ENCODE data around the gene CCR6.

Gene CCR6

DNA sequence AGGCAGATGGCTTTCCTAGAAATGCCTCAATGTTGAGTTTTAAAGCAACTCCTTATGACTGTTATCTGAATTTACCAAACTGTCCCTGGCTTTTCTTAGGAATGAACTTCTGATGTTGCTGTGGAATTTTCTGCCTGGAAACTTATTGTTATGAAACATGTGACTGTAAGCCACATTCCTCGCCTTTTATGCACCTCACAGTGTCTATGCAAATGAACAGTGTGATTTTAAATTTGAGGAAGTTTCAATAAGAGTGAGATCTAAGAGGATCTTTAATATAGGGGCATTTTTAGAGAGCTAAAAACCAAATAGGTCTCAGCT, 2.4 kb upstream of the CCR6 start:
- no peak for DNase-seq (ENCODE audit: low spot score)

DNA sequence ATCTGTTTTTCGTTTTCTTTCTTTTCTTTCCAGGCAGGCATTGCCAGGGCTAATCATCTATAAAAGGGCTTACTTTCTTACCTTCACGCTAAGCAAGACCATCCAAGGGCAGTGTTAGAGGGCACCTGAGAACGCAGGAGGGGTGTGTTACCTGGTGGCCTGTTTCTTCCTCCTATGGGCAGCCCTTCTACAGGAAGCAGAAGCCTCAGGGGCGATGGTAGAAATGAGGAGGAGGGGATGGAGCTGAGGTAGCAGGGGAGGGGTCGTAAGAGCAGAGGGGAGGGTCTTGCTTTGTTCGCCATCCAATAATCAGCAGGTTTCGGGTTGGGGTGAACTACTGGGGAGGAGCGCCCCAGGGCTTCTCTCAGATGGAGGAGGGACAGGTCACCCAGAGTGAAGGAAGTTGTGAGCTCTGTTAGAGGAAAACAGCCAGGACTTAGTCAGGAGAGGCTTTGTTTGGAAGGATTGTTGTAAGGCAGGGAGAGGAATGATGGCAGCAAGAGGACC, 1.5 kb upstream of the CCR6 start:
- no peak for DNase-seq (ENCODE audit: low spot score)

DNA sequence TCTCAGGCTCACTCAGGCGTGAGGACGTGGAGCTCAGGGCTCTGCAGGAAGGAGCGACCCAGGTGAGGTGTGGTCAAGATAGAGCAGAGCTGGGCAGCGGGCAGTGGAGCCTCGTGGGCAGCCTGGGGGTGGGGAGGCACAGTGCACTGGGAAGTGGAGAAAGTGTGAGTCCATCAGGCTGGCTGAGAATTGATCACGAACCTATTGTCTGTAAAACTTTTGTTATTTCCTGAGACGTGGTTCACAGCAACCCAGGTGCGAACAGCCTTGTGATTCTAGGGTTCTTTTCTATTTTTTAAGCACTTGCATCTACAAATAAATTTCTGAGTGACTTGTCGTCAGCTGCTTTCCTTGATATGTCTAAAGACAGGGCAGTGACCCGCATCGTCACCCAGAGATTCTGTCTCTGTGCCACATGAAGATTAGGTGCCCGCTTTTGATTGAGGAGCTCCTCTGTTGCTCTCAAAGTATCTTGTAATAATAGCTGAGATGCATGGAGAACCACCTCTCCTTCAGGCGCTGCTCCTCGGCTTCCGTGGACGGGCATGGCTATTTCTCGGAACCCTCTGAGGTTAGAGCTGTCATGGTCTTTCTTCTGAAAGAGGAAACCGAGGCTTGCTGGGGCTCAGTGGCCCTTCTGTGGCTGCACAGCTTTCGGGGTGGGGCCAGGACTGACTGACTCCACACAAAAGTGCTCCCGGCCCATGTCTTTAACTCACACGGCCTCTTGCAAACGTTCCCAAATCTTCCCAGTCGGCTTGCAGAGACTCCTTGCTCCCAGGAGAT, 662 bp upstream of the CCR6 start:
- peak; percentile 29 for DNase-seq (ENCODE audit: low spot score)

DNA sequence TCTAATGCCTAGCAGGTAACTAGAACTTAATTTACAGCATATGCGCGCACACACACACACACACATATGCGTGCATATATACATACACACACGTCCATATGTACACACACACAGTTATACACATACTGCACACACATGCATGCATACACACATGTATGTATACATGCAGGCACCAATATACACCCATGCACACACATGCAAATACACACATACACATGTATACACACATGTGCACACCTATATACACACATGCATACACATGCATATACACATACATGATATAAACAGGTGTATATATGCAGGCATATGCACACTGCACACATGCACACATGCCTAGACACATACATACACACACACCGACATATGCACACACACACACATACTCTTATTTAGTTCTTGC, 1.9 kb downstream of the CCR6 start:
- DNase-seq (ENCODE audit: low spot score), result no peak

DNA sequence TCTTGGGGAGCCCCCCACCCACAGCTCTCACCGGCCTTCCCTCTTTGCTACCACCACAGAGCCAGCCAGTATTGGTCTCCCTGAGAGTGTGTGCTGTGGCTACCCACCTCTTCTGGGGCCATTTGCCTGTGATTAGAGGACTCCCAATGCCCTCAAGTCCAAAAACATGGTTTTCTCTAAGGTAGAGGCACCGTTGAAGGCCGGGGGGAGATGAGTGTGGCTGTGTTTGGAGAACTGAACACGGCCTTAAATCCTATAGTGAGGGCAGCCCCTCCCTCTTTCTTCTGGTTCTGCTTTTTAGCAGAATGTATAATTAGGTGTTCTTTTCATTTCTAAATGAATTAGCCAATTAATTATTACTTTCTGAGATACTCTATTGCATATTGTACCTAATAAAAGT, 2.5 kb downstream of the CCR6 start:
- DNase-seq (ENCODE audit: low spot score), result no peak

DNA sequence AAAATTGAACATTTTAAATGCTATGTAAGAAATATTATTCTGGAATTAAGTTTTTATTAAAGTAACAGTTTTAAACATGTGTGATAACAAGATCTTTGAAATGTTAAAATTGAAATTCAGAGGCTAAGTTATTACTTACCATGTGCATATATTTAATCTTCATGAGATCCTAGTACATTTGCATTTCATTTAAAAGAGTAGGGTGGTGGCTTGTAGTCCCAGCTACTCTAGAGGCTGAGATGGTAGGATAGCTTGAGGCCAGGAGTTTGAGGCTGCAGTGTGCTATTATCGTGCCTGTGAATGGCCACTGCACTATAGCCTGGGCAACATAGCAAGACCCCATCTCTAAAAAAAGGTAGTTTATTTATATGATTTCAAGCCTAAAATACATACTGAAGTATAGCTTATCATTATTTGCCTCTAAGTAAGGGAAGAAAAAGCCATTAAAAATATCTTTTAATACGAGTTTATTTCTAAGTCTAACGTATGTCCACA, 3.0 kb downstream of the CCR6 start:
- no peak for DNase-seq (ENCODE audit: low spot score)

DNA sequence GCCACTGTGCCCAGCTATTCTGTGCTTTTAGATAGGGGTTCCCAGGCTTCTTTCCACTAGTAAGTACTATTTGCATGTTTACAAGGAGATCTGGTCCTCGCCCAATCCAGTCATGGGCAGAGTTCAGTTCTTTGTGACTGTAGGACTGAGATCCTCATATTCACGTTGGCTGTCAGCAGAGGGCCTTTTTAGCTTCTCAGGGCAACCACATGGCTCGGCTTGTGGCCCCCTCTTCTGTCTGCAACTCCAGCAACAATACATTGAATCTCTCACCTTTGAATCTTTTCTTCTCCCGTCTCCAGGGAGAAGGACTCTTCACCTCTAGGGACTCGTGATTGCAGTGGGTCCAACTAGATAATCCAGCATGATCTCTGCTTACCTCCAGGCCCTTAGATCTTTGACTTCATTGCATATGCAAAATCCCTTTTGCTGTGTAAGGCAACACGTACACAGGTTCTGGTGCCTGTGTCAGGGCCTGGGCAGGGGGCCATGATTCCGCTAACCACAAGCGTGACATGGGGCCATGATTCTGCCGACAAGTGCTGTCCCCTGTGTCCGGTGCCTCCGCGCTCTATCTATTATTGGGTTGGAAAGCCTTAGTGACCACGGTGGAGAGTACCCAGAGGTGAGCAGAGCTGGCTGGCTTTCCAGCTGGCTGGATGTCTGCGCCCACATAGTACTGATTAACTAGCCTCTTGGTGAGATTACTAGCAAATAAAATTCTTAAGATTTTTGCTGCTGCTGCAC, 5.1 kb downstream of the CCR6 start:
- DNase-seq (ENCODE audit: low spot score), result no peak

DNA sequence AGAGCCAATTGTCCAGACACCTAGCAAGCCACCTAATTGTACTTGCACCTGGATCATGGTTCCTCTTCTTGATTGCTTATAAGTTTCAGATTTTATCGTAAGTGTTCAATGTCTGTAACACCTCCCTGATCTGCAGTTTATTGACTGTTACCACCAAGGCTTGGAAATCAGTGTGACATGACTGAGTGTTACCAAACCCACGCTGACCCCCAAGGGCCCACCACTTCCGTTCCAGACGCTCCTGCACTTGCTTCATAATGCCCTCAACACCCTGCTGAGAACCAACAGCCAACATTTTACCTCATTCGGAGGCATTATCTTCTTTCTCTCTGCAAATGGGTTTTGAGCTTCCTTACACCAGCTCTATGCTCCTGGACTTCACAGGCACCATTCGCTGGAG, 6.3 kb downstream of the CCR6 start:
- no peak for DNase-seq (ENCODE audit: low spot score)

DNA sequence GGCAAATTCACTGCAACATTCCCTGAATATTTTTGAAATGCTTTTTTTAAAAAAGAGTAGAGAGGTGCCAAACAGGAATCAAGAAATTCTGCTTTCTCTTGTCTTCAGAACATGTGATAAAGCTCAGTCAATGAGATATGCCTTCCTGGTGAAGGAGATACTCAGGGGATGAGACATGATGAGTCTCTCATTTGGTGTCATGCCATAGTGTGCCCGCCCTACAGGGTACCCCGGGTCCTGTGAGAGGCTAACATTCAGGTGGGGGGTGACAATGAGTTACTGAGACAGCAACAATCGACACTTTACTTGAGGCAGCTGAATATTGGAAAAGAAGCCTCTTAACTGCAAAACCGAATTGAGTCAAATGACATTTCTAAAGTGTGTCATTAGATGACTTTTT, 6.7 kb downstream of the CCR6 start:
- DNase-seq (ENCODE audit: low spot score), result no peak

DNA sequence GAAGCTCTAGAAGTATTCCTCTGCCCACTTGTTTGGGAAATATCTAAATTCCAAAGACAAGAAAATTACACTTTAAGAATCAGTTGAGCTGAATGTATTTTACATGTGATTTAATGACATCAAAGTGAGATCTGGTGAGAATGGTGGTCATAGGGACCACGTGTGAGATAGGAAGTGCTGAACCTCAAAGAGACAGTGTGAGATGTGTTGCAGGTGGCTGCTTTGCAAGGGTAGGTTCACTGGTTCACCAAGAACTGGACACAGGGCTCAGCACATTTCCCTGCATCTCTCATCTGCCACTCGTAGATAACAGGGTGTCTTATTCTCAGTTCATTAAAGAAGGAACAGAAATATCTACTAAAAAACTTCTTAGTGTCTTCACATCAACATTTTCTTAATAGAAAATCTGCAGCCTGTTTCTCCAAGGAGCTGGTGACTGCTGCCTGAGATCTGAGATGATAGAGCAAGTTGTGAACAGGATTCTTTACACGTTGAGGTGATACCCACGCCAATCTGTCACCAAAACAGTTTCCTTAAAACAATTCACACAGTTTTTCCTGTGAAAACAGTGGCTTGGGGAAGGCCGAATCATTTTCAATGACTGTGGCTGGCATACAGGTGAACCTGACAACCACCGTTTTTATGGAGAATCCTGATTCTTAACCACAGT, 7.2 kb downstream of the CCR6 start:
- DNase-seq (ENCODE audit: low spot score), result no peak

DNA sequence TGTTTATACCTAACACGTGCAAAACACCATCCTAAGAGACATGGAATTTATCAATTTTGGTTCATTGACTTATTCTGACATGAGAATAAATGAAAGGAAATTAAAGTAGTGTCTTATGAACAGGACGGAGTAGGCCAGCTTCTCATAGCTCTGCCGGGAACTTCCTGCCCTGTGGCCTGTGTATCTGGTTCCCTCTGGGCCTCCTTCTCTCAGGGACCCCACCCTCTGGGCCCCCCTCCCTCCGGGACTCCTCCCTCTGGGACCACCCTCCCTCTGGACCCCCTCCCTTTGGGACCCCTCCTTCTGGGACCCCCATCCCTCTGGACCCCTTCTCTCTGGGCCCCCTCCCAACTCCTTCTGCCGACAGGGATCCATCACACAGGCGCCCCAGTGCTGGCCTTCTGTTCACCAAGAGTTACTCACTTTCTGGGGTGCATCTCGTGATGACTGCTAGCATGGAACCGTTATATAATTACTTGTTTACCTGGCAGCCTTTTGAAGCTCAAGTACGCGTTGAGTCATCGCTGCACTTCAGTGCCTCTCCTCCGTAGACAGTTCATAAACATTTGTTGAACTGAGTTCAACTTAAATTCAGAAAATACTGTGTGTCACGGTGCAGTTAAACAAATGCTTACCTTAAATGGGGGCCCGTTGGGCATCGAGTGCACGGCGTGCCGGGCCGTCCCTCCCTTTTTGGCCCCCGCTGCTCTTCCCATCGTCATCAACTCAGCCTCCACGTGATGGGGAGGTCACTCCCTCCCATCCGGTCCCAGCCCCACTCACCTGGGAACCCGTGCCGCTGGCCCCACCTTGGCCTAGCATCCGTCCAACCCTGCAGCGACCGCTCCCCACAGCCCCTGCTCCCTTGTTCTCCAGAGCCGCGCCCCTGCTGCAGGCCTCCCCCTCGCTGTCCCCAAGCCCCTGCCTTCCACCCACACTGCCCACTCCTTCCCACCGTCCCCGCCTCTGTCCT, 8.1 kb downstream of the CCR6 start:
- DNase-seq (ENCODE audit: low spot score), result peak; percentile 40

DNA sequence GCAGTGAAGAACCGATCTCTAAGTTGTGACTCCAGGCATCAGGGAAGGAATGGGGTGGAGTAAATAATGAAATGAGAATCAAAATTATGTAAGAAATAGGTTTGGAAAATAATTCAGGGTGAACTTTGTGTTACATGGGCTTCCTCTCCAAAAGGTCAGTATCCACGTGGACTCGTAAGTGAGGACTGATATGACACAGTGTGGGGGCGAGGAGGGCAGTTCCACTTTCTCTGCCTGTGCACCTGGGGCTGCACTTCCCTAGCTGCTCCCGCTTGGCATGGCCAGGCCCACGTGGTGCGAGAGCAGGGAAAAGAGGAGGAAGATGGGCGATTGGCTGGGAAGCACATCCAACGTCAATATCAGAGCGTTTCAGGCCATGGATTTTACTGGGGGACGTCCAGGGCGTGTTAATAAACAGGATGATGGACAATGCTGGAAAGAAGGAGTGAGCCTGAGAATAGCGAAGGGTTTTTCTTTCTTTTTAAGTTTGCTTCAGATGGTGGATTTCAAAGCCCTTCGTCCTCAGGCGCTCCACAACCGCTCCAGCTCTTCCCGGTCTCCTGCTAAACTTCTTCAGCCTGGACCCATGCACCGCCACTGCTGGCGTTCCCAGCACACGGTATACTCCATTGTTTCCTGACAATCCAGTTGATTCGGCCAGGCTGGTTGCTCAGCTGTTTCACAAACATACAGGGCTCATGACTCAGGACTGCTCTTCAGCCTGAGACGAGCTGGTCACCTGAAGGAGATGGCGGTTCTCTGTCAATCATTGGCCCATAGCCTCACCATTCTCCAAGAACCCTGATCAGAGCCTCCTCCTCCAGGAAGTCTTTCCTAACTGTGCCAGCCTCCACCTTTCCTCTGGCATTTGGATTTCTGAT, 11.8 kb downstream of the CCR6 start:
- DNase-seq (ENCODE audit: low spot score), result no peak

DNA sequence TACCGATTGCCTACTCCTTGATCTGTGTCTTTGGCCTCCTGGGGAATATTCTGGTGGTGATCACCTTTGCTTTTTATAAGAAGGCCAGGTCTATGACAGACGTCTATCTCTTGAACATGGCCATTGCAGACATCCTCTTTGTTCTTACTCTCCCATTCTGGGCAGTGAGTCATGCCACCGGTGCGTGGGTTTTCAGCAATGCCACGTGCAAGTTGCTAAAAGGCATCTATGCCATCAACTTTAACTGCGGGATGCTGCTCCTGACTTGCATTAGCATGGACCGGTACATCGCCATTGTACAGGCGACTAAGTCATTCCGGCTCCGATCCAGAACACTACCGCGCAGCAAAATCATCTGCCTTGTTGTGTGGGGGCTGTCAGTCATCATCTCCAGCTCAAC, 13.5 kb downstream of the CCR6 start:
- DNase-seq (ENCODE audit: low spot score), result no peak

DNA sequence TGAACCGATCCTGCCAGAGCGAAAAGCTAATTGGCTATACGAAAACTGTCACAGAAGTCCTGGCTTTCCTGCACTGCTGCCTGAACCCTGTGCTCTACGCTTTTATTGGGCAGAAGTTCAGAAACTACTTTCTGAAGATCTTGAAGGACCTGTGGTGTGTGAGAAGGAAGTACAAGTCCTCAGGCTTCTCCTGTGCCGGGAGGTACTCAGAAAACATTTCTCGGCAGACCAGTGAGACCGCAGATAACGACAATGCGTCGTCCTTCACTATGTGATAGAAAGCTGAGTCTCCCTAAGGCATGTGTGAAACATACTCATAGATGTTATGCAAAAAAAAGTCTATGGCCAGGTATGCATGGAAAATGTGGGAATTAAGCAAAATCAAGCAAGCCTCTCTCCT, 14.2 kb downstream of the CCR6 start:
- no peak for DNase-seq (ENCODE audit: low spot score)

DNA sequence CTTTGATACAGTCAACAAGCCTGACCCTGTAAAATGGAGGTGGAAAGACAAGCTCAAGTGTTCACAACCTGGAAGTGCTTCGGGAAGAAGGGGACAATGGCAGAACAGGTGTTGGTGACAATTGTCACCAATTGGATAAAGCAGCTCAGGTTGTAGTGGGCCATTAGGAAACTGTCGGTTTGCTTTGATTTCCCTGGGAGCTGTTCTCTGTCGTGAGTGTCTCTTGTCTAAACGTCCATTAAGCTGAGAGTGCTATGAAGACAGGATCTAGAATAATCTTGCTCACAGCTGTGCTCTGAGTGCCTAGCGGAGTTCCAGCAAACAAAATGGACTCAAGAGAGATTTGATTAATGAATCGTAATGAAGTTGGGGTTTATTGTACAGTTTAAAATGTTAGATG, 15.0 kb downstream of the CCR6 start:
- no peak for DNase-seq (ENCODE audit: low spot score)

DNA sequence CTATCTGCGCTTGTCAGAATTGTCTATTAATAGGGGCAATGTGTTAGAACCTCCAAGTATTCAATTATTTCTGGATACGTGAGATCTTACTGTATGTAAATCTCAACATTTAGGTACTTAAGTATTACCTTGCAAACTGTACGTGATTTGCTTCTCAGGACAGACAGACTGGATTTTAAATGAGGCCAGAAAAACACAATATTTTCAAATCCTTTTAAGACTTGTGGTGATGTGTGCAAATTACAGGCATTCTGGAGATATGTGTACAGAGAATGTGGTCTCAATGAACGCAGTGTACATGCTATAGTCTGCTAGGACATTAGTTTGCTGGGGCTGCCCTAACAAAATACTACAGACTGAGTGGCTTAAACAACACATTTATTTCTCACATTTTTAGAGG, 16.9 kb downstream of the CCR6 start:
- no peak for DNase-seq (ENCODE audit: low spot score)

DNA sequence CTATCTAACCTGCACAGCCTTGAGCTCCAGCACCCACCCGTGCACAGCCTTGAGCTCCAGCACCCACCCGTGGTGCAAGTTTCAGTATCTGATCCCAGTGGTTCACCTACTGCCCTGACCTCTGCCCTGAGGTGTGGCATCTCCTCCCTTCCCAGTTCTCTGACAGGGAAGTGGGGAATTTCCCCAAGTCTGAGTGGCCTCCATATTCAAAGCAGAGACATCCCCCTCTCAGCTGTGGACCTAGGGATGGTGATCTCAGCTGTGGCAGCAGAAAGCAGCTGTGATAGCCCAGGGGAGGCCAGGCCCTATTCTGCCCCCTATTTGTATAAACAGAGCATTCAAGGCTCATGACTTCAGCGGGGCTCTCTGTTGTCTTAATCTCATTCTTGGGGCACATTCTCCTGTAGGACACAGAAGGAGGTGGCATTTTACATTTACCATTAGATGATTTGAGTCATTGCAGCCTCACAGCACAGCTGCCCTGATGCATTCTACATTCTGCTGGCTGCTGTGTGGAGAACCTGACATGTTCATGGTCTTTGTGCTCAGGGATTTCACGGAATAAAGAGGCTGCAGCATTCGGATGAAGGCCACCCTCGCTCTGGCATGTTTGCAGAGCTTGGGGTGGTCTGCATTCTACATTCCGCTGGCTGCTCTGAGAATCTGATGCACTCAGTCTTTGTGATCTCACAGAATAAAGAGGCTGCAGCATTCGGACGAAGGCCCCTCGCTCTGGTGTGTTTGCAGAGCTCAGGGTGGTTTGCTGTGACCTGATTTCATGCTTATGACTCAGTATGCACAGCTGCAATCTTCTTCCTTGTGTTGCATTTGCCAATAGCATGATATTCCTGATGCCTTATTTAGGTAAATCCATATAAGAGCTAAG, 17.9 kb downstream of the CCR6 start:
- DNase-seq (ENCODE audit: low spot score), result no peak

DNA sequence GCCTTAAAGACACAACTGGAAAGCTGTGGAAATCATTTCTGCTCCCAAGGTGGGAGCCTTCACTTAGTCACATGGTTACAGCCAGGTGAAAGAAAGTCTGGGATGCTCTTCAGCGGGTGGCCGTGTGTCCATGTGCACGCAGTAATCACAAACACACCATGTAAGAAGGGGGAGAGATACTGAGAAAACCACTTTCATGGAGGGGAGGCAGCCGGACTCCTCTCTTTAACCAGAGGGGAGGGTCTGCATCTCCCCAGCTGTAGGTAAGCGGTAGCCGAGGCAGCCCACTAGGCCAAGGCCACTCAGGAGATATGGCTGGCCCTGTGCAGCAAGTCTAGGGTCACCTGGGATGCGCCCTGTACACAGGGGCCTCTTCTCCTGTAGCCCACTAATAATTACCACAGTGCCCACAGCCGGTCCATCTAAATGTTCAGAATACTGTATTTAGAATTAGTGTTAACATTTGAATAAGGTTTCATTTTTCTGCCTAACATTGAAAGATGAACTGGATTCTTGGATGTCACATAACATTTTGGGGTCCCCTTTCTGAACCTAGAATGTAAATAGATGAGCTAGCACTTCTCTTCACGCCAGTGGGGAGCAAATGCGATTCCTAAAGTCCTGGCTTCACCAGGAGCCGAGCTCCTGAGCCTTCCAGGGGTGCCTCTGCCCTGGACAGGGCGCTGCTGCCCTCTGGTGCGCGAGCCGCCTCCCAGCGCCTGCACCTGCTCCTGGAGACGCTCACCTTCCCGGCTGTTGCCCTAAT, 19.0 kb downstream of the CCR6 start:
- DNase-seq (ENCODE audit: low spot score), result peak; percentile 49

DNA sequence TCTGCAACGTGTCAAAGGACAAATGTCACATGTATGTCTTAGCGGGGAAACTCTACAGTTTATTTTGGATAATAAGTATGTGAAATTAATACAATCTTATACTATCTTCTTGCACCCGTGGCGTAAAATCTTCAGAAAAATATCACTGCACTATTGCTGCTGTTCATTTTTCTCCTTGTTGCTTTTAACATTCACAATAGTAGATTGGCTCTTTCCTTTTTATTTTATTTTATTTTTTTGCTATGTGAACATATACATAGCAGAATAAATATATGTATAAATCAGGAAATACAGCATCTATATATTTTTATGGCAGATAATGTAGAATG, 19.5 kb downstream of the CCR6 start:
- DNase-seq (ENCODE audit: low spot score), result no peak

Data from CD4-positive, alpha-beta T cell treated with Interleukin-2 at 100 ng/mL for 4 hours (primary cell).